ENCODE measurements around the gene EIF1.

DNA sequence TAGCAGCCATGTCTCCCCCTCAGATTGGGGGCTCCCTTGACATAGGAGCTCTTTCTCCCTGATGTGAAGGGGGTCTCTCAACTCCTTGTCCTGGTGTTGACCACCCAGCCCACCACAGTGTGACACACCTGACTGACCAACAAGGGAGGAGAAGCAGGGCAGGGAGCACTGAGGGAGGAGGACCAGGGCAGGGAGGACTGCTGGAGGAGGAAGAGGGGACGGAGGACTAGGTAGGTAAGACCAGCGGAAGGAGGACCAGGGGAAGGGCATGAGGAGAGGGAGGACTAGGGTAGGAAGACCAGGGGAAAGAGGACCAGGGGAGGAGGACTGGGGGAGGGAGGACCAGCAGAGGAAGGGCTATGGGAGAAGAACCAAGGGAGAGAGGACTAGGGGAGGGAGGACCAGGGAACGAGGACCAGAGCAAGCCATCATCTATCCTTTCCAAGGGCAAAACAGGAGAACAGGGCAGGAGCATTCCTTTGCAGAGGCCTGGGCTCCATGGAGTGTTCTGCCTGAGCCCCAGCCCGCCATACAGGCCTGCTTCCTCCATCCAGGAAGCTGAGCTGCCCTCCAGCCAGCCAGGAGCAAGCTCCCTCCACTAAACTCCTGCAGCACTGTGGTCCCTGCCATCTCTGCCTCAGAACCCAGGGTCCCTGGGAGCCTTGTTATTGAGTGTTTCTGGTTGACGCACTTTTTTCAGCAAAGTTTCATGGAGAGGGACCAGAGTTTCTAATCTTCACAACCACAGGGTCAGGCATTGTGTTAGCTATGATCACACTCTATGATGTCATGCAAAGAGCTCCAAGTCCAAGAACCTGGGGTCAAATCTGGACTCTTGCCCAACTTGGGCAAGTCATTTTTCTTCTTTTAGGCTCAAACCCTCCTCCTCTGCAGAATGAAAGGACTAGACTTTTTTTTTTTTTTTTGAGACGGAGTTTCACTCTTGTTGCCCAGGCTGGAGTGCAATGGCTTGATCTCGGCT lies 48.9 kb upstream of the EIF1 start:
- TF ChIP-seq POLR2A (IDR thresholded peaks at IDR 0.05) (no peak), EP300 (IDR thresholded peaks at IDR 0.05) (no peak), POLR2AphosphoS5 (IDR thresholded peaks at IDR 0.05) (no peak)
- TF ChIP-seq, protein P1, sequence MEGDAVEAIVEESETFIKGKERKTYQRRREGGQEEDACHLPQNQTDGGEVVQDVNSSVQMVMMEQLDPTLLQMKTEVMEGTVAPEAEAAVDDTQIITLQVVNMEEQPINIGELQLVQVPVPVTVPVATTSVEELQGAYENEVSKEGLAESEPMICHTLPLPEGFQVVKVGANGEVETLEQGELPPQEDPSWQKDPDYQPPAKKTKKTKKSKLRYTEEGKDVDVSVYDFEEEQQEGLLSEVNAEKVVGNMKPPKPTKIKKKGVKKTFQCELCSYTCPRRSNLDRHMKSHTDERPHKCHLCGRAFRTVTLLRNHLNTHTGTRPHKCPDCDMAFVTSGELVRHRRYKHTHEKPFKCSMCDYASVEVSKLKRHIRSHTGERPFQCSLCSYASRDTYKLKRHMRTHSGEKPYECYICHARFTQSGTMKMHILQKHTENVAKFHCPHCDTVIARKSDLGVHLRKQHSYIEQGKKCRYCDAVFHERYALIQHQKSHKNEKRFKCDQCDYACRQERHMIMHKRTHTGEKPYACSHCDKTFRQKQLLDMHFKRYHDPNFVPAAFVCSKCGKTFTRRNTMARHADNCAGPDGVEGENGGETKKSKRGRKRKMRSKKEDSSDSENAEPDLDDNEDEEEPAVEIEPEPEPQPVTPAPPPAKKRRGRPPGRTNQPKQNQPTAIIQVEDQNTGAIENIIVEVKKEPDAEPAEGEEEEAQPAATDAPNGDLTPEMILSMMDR (IDR thresholded peaks at IDR 0.05) = no peak
